GM21390 (cell line): ENCODE results near the gene GPRC6A.

Source experiments
- ATAC-seq: cut with Tn5 transposase; IDR thresholded peaks from one replicate; pipeline ENCODE4 v1.9.1; 2021; ENCODE audit not compliant: unreplicated experiment

The GPRC6A gene

DNA sequence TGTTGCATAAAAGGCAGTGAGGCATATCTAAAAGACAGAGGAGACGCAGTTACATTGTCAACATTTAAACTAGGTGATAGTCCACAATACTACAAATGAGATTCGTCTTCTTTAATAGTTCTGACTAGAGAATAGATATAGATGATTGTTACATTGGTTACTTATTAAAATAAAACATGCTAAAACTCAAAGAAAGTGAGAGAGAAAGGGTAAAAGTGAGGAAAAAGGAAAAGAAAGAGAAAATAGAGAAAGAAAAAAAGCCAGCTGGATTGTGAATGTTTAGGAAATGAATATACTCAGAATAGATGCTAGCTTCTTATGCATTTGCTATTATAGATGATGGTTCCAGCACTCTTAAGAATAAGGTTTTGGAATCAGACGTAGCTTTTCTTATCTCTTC is 35.7 kb downstream of the GPRC6A start:
- ATAC-seq = no peak

GRCh38 chr6:116783852-116784251 is 45.0 kb downstream of the GPRC6A start:
- ATAC-seq = no peak

GRCh38 chr6:116779573-116780164 is 49.2 kb downstream of the GPRC6A start:
- no peak for ATAC-seq

- no peak for ATAC-seq
These were observed 55.0 kb downstream of the GPRC6A start for GRCh38 chr6:116773886-116774285.

DNA sequence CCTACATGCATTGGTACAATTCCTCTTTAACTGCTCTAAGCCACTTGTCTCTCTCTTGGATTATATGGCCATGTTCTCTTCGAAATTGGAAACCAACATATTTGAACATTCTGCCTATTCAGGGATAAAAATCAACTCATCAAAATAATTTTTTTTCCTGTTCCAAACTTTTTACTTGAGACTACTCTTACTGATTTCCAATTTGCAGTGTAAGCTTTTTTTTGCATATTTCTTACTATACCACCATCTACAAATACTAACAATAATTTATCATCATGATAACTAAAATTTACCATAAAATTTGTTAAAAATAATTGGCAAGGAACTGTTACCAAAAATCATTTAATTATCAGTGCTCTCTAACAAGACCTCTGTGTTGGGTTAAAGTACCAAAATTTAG is 56.4 kb downstream of the GPRC6A start:
- no peak for ATAC-seq

GRCh38 chr6:116767715-116768114 is 61.2 kb downstream of the GPRC6A start:
- no peak for ATAC-seq

- ATAC-seq = no peak
These were observed 62.2 kb downstream of the GPRC6A start for GRCh38 chr6:116766506-116767176.

- ATAC-seq = no peak
These were observed 63.7 kb downstream of the GPRC6A start, which contains the start of gene FAM162B for GRCh38 chr6:116764961-116765841. TSS of gene FAM162B (minus strand) at chr6:116765719. CDS start at chr6:116765576, 143 bp downstream.

DNA sequence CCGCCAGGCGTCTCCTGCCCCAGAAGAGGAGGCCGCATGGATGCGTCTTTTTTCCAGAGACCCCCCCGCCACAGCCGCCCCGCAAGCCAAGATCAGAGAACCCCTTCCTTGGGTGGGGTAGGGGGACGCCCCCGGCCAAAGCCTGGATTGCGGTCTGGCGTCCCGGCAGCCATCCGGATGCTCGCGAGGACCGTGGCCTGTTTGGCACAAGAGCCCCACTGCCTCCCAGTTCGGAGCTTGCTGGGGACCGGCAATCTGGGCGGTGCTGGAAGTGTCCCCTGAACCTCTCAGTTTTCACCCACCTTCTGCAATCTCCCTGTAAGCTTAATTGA is 64.3 kb downstream of the GPRC6A start:
- ATAC-seq = no peak

- no peak for ATAC-seq
These were observed 64.8 kb downstream of the GPRC6A start for GRCh38 chr6:116763906-116764628.

DNA sequence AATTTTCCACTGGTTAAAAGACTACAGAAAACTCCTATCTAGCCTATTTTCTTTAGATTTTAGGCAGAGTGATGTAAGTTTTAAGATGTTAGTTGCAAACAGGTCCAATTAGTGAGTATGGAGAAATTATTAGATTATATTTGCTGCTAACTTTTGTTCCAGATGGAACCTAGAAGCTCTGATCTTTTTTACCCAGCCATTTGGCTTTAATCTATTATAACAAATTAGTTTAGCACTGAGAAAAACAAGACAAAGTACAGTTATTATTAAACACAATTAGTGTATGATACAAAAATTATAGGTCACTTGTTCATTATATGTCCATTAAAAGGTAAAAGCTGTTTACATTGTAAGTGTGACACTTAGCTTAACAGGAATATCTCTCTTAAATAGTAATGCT is 65.8 kb downstream of the GPRC6A start:
- no peak for ATAC-seq

- no peak for ATAC-seq
These were observed 66.6 kb downstream of the GPRC6A start for GRCh38 chr6:116762235-116762634.

GRCh38 chr6:116761779-116762178 is 67.1 kb downstream of the GPRC6A start:
- ATAC-seq = no peak

DNA sequence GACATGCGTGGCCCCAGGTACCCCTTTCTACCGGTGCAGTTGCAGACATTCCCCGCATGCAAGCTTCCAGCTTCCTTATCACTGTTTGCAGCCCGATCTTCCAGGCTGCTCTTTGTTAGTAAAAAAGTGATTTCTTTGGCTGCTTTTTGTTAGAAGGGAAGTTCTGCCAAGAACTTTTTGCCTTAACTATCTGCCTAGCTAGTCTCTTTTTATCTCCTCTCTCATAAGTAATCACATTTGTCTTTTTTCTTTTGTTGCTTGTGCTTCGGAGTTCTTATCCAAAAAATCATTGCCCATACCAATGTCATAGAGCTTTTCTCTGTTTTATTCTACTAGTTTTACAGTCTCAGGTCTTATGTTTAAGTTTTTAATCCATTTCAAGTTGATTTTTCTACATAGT is 83.7 kb downstream of the GPRC6A start:
- ATAC-seq = no peak
